ENCODE measurements around the gene ARCN1.
"Not testable (repeated sequence)": the region's sequence is repeated elsewhere in the genome, so short reads cannot be mapped to it uniquely, and the experiment has no call there.

ARCN1 gene

GRCh38 chr11:118606844-118607228, 34.6 kb downstream of the ARCN1 start:
- TF ChIP-seq ZNF274 (IDR thresholded peaks at IDR 0.05; ENCODE audit: low read depth, low read length), result no peak
- H3K4me3 ChIP-seq (ENCODE audit: low read length), result no peak overlapping the region

- TF ChIP-seq ZNF274 (IDR thresholded peaks at IDR 0.05; ENCODE audit: low read depth, low read length), result no peak
- H3K4me3 ChIP-seq (ENCODE audit: low read length), result peak within 1 kb of the TSS; percentile 32; the same call in 1 of the 2 replicates
These were observed 35.5 kb downstream of the ARCN1 start, which contains the start of gene PHLDB1 for GRCh38 chr11:118607401-118608359. TSS of gene PHLDB1 (plus strand) at chr11:118607615. CDS start at chr11:118613837, 6,222 bp downstream.

GRCh38 chr11:118608360-118609227, 36.4 kb downstream of the ARCN1 start:
- no peak for TF ChIP-seq ZNF274 (IDR thresholded peaks at IDR 0.05; ENCODE audit: low read depth, low read length)
- peak overlapping the region; percentile 32; the same call in 1 of the 2 replicates for H3K4me3 ChIP-seq (ENCODE audit: low read length)

GRCh38 chr11:118609380-118610224, 37.4 kb downstream of the ARCN1 start:
- no peak overlapping the region for H3K4me3 ChIP-seq (ENCODE audit: low read length)
- no peak for TF ChIP-seq ZNF274 (IDR thresholded peaks at IDR 0.05; ENCODE audit: low read depth, low read length)

GRCh38 chr11:118610225-118610772, 38.1 kb downstream of the ARCN1 start:
- TF ChIP-seq ZNF274 (IDR thresholded peaks at IDR 0.05; ENCODE audit: low read depth, low read length), result no peak
- H3K4me3 ChIP-seq (ENCODE audit: low read length), result no peak overlapping the region; the same call in 1 of the 2 replicates

- H3K4me3 ChIP-seq (ENCODE audit: low read length), result no peak overlapping the region; the same call in 1 of the 2 replicates
- TF ChIP-seq ZNF274 (IDR thresholded peaks at IDR 0.05; ENCODE audit: low read depth, low read length), result no peak
These were observed 38.7 kb downstream of the ARCN1 start for GRCh38 chr11:118610773-118611432.

GRCh38 chr11:118611433-118611795, 39.2 kb downstream of the ARCN1 start:
- H3K4me3 ChIP-seq (ENCODE audit: low read length), result not testable (repeated sequence)

- TF ChIP-seq ZNF274 (IDR thresholded peaks at IDR 0.05; ENCODE audit: low read depth, low read length), result no peak
- H3K4me3 ChIP-seq (ENCODE audit: low read length), result no peak overlapping the region
These were observed 40.2 kb downstream of the ARCN1 start for GRCh38 chr11:118612378-118612777.

- TF ChIP-seq ZNF274 (IDR thresholded peaks at IDR 0.05; ENCODE audit: low read depth, low read length), result no peak
- no peak overlapping the region for H3K4me3 ChIP-seq (ENCODE audit: low read length)
These were observed 42.3 kb downstream of the ARCN1 start for GRCh38 chr11:118614511-118614910.

- TF ChIP-seq ZNF274 (IDR thresholded peaks at IDR 0.05; ENCODE audit: low read depth, low read length), result no peak
- no peak overlapping the region for H3K4me3 ChIP-seq (ENCODE audit: low read length)
These were observed 43.2 kb downstream of the ARCN1 start for GRCh38 chr11:118615282-118615975.

GRCh38 chr11:118615976-118616371, 43.8 kb downstream of the ARCN1 start:
- TF ChIP-seq ZNF274 (IDR thresholded peaks at IDR 0.05; ENCODE audit: low read depth, low read length), result no peak
- H3K4me3 ChIP-seq (ENCODE audit: low read length), result no peak overlapping the region

Measured in GM08714 (cell line).